GM23338 (cell line): Measurements from ENCODE around the gene JOSD1.

Experiments
- CREB1 ChIP-seq: fragments of 250-450 bp; sonication (Bioruptor Pico); IDR thresholded peaks from 2 replicates; pipeline ENCODE4 v1.5.0; 2020; ENCODE audit warnings: low read depth, mild to moderate bottlenecking, moderate library complexity
- EZH2 ChIP-seq: fragments of 200-600 bp; sonication (generic); IDR thresholded peaks from one replicate; pipeline ENCODE4 v1.8.0; 2017; ENCODE audit warnings: antibody characterized with exemption, mild to moderate bottlenecking, low read depth; ENCODE audit not compliant: unreplicated experiment
- EZH2phosphoT487 ChIP-seq: fragments of 200-600 bp; sonication (generic); IDR thresholded peaks from one replicate; pipeline ENCODE4 v1.8.1; 2018; ENCODE audit warnings: antibody characterized with exemption; ENCODE audit not compliant: unreplicated experiment
- JUNB ChIP-seq: IDR thresholded peaks from one replicate; pipeline ENCODE4 v1.6.1; 2016; ENCODE audit warnings: antibody characterized with exemption; ENCODE audit not compliant: unreplicated experiment
- POLR2AphosphoS5 ChIP-seq: IDR thresholded peaks from 2 replicates; pipeline ENCODE4 v1.6.1; 2016; ENCODE audit warnings: antibody characterized with exemption, low read depth
- REST ChIP-seq: IDR thresholded peaks from one replicate; pipeline ENCODE4 v1.6.1; 2018; ENCODE audit warnings: antibody characterized with exemption; ENCODE audit not compliant: unreplicated experiment
- ZNF114 ChIP-seq: fragments of 250-450 bp; sonication (Bioruptor Pico); IDR thresholded peaks from 2 replicates; pipeline ENCODE4 v1.5.0; 2020; ENCODE audit warnings: mild to moderate bottlenecking, moderate library complexity
- ZNF462 ChIP-seq: fragments of 250-450 bp; sonication (Bioruptor Pico); IDR thresholded peaks from 2 replicates; pipeline ENCODE4 v1.5.0; 2020; ENCODE audit warnings: mild to moderate bottlenecking, moderate library complexity
- TF ChIP-seq, protein P1 (sequence below), 2 experiments: fragments of 200-600 bp in 1 of 2; sonication (generic) in 1 of 2; conservative IDR thresholded peaks; 2 replicates each; pipeline versions ENCODE4 v1.5.1 to v1.6.1; 2016 to 2017; ENCODE audit warnings: antibody characterized with exemption in 2 of 2, low read depth in 2 of 2, mild to moderate bottlenecking in 2 of 2, moderate library complexity in 1 of 2
- TF ChIP-seq, protein P2 (sequence below): IDR thresholded peaks from 2 replicates; pipeline ENCODE4 v1.6.1; 2016; ENCODE audit warnings: antibody characterized with exemption

GRCh38 chr22:38707346-38707745 is 6.6 kb upstream of the JOSD1 start:
- TF ChIP-seq, protein P1, sequence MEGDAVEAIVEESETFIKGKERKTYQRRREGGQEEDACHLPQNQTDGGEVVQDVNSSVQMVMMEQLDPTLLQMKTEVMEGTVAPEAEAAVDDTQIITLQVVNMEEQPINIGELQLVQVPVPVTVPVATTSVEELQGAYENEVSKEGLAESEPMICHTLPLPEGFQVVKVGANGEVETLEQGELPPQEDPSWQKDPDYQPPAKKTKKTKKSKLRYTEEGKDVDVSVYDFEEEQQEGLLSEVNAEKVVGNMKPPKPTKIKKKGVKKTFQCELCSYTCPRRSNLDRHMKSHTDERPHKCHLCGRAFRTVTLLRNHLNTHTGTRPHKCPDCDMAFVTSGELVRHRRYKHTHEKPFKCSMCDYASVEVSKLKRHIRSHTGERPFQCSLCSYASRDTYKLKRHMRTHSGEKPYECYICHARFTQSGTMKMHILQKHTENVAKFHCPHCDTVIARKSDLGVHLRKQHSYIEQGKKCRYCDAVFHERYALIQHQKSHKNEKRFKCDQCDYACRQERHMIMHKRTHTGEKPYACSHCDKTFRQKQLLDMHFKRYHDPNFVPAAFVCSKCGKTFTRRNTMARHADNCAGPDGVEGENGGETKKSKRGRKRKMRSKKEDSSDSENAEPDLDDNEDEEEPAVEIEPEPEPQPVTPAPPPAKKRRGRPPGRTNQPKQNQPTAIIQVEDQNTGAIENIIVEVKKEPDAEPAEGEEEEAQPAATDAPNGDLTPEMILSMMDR (conservative IDR thresholded peaks at IDR 0.05; ENCODE audit: low read depth in 2 of 2) = no peak
- no peak for TF ChIP-seq ZNF114
- TF ChIP-seq EZH2 = no peak
- no peak for TF ChIP-seq CREB1 (CRISPR knock-in tag)
- TF ChIP-seq POLR2AphosphoS5 = no peak
- no peak for TF ChIP-seq EZH2phosphoT487
- no peak for TF ChIP-seq REST
- no peak for TF ChIP-seq JUNB
- TF ChIP-seq, protein P2, sequence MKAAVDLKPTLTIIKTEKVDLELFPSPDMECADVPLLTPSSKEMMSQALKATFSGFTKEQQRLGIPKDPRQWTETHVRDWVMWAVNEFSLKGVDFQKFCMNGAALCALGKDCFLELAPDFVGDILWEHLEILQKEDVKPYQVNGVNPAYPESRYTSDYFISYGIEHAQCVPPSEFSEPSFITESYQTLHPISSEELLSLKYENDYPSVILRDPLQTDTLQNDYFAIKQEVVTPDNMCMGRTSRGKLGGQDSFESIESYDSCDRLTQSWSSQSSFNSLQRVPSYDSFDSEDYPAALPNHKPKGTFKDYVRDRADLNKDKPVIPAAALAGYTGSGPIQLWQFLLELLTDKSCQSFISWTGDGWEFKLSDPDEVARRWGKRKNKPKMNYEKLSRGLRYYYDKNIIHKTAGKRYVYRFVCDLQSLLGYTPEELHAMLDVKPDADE = no peak
- TF ChIP-seq ZNF462 (CRISPR knock-in tag) = no peak
